Type B pancreatic cell (in vitro differentiated cells): ENCODE data around the gene ITM2C. TPM values are rescaled to one million over a fixed set of nuclear protein-coding genes. Genes with fewer than 3 reads are reported as not detected.

Experiments
- DNase-seq: peaks from one replicate; pipeline ENCODE4 v3.0.0; 2021; ENCODE audit warnings: mixed read lengths; ENCODE audit not compliant: unreplicated experiment; ENCODE audit errors: extremely low spot score
- H3K27ac Mint-ChIP-seq: 2 replicates; pipeline ENCODE4 v1.8.0; 2021; ENCODE audit warnings: mild to moderate bottlenecking, mixed read lengths
- H3K27me3 Mint-ChIP-seq: 2 replicates; pipeline ENCODE4 v1.8.0; 2021; ENCODE audit warnings: mixed read lengths
- H3K36me3 Mint-ChIP-seq: 2 replicates; pipeline ENCODE4 v1.8.0; 2021; ENCODE audit warnings: mixed read lengths
- H3K4me1 Mint-ChIP-seq: one replicate; pipeline ENCODE4 v1.8.0; 2021; ENCODE audit warnings: mixed read lengths; ENCODE audit not compliant: unreplicated experiment
- H3K4me3 Mint-ChIP-seq: 2 replicates; pipeline ENCODE4 v1.8.0; 2021; ENCODE audit warnings: mild to moderate bottlenecking, mixed read lengths
- H3K9me3 Mint-ChIP-seq: 2 replicates; pipeline ENCODE4 v1.8.0; 2021; ENCODE audit warnings: mixed read lengths
- total RNA-seq: library from RNA; stranded (reverse); gene quantifications from 2 replicates; pipeline ENCODE4 v1.2.1, GENCODE V29; 2021; ENCODE audit warnings: low replicate concordance
- TF ChIP-seq, protein P1 (sequence below): fragments of 200-600 bp; sonication (generic); conservative IDR thresholded peaks from 2 replicates; pipeline ENCODE4 v1.5.0; 2021; ENCODE audit warnings: antibody characterized with exemption, mild to moderate bottlenecking

Gene ITM2C
- total RNA-seq, 1 donor from 2014 or later = 285 TPM

DNA sequence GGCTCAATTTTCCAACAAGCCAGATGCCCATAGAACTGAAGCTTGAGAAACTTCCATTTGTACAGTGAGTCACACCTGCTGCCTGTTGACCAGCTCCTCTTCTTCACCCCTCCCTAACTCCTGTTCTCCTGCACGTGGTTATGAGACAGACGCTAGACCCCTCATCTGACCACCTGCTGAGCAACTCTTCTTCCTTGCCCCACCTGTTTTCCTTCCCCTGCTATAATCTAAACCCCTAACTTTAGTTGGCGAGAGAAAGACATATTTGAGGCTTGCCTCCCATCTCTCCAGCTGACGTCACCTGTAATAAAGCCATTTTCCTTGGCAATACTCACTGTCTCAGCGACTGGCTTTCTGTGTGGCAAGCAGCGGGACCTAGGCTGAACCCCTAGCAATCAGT lies 22.3 kb upstream of the ITM2C start:
- Mint-ChIP-seq H3K9me3 (peaks cover 12% of the 10 kb centered on the region), H3K27me3 (peaks cover 32% of the 10 kb centered on the region), H3K36me3 (no peaks in the 10 kb centered on the region), H3K4me3 (no peak overlapping the region), H3K27ac (no peak overlapping the region), H3K4me1 (no peaks in the 10 kb centered on the region)
- TF ChIP-seq, protein P1, sequence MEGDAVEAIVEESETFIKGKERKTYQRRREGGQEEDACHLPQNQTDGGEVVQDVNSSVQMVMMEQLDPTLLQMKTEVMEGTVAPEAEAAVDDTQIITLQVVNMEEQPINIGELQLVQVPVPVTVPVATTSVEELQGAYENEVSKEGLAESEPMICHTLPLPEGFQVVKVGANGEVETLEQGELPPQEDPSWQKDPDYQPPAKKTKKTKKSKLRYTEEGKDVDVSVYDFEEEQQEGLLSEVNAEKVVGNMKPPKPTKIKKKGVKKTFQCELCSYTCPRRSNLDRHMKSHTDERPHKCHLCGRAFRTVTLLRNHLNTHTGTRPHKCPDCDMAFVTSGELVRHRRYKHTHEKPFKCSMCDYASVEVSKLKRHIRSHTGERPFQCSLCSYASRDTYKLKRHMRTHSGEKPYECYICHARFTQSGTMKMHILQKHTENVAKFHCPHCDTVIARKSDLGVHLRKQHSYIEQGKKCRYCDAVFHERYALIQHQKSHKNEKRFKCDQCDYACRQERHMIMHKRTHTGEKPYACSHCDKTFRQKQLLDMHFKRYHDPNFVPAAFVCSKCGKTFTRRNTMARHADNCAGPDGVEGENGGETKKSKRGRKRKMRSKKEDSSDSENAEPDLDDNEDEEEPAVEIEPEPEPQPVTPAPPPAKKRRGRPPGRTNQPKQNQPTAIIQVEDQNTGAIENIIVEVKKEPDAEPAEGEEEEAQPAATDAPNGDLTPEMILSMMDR = no peak
- DNase-seq = no peak

GRCh38 chr2:230843132-230843531 lies 21.6 kb upstream of the ITM2C start:
- H3K4me1 Mint-ChIP-seq = no peaks in the 10 kb centered on the region
- TF ChIP-seq, protein P1 = no peak
- no peak overlapping the region for H3K4me3 Mint-ChIP-seq
- H3K27ac Mint-ChIP-seq = no peak overlapping the region
- H3K9me3 Mint-ChIP-seq = peaks cover 12% of the 10 kb centered on the region
- peaks cover 32% of the 10 kb centered on the region for H3K27me3 Mint-ChIP-seq
- no peak for DNase-seq
- H3K36me3 Mint-ChIP-seq = no peaks in the 10 kb centered on the region

- Mint-ChIP-seq H3K36me3 (no peaks in the 10 kb centered on the region), H3K4me1 (no peaks in the 10 kb centered on the region), H3K27me3 (peaks cover 36% of the 10 kb centered on the region), H3K9me3 (no peaks in the 10 kb centered on the region), H3K4me3 (no peak overlapping the region), H3K27ac (no peak overlapping the region)
- DNase-seq = no peak
- TF ChIP-seq, protein P1 = no peak
Measured at GRCh38 chr2:230846360-230846759, 18.4 kb upstream of the ITM2C start.

- H3K4me1 Mint-ChIP-seq = no peaks in the 10 kb centered on the region
- no peak overlapping the region for H3K27ac Mint-ChIP-seq
- peak; percentile 91 for DNase-seq
- peaks cover 29% of the 10 kb centered on the region for H3K27me3 Mint-ChIP-seq
- H3K36me3 Mint-ChIP-seq = no peaks in the 10 kb centered on the region
- TF ChIP-seq, protein P1 = peak; percentile 98
- H3K9me3 Mint-ChIP-seq = no peaks in the 10 kb centered on the region
- H3K4me3 Mint-ChIP-seq = peak overlapping the region; percentile 39
Measured at GRCh38 chr2:230847883-230848388, 16.8 kb upstream of the ITM2C start.

- TF ChIP-seq, protein P1 = peak; percentile 84
- DNase-seq = no peak
- H3K9me3 Mint-ChIP-seq = no peaks in the 10 kb centered on the region
- no peak overlapping the region for H3K4me3 Mint-ChIP-seq
- H3K4me1 Mint-ChIP-seq = no peaks in the 10 kb centered on the region
- H3K36me3 Mint-ChIP-seq = no peaks in the 10 kb centered on the region
- peaks cover 17% of the 10 kb centered on the region for H3K27me3 Mint-ChIP-seq
- H3K27ac Mint-ChIP-seq = no peak overlapping the region
Measured at GRCh38 chr2:230849633-230850357, 14.9 kb upstream of the ITM2C start.
